ENCODE results near the gene ZFAND2B.

ZFAND2B gene

GRCh38 chr2:219210196-219210885 is 3.8 kb downstream of the ZFAND2B start:
- Histone ChIP-seq H3K9me2 (replicated peaks; ENCODE audit: insufficient read depth, low read length) (no peaks in the 10 kb centered on the region), H3K27ac (ENCODE audit: low read depth, low read length) (no peak overlapping the region), H3K4me2 (ENCODE audit: low read depth, low read length, poor library complexity, severe bottlenecking) (no peak overlapping the region)

GRCh38 chr2:219210886-219211362 is 4.3 kb downstream of the ZFAND2B start:
- no peaks in the 10 kb centered on the region for H3K9me3 ChIP-seq (ENCODE audit: insufficient read depth, low read length)
- TF ChIP-seq EZH2phosphoT487 (conservative IDR thresholded peaks at IDR 0.05; ENCODE audit: low read length), result no peak
- TF ChIP-seq, protein P1, sequence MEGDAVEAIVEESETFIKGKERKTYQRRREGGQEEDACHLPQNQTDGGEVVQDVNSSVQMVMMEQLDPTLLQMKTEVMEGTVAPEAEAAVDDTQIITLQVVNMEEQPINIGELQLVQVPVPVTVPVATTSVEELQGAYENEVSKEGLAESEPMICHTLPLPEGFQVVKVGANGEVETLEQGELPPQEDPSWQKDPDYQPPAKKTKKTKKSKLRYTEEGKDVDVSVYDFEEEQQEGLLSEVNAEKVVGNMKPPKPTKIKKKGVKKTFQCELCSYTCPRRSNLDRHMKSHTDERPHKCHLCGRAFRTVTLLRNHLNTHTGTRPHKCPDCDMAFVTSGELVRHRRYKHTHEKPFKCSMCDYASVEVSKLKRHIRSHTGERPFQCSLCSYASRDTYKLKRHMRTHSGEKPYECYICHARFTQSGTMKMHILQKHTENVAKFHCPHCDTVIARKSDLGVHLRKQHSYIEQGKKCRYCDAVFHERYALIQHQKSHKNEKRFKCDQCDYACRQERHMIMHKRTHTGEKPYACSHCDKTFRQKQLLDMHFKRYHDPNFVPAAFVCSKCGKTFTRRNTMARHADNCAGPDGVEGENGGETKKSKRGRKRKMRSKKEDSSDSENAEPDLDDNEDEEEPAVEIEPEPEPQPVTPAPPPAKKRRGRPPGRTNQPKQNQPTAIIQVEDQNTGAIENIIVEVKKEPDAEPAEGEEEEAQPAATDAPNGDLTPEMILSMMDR (IDR thresholded peaks at IDR 0.05; ENCODE audit: insufficient read depth, low read length, poor library complexity, severe bottlenecking), result no peak
- no peak overlapping the region for H2AFZ ChIP-seq (ENCODE audit: low read depth, low read length, severe bottlenecking)
- H3K9ac ChIP-seq (ENCODE audit: low read length), result no peak overlapping the region
- no peaks in the 10 kb centered on the region for H3K9me2 ChIP-seq (replicated peaks; ENCODE audit: insufficient read depth, low read length)
- no peaks in the 10 kb centered on the region for H3K27me3 ChIP-seq (ENCODE audit: low read length)
- H3K79me2 ChIP-seq (ENCODE audit: insufficient read depth, low read length), result no peaks in the 10 kb centered on the region
- no peaks in the 10 kb centered on the region for H3K36me3 ChIP-seq (ENCODE audit: low read length)
- H3F3A ChIP-seq (ENCODE audit: insufficient read depth), result no peaks in the 10 kb centered on the region
- no peak overlapping the region for H3K27ac ChIP-seq (ENCODE audit: low read depth, low read length)
- no peak overlapping the region for H3K4me3 ChIP-seq (ENCODE audit: insufficient read depth, low read length, poor library complexity, severe bottlenecking)
- no peaks in the 10 kb centered on the region for H4K20me1 ChIP-seq (ENCODE audit: low read depth, low read length)
- H3K4me2 ChIP-seq (ENCODE audit: low read depth, low read length, poor library complexity, severe bottlenecking), result no peak overlapping the region

More at GRCh38 chr2:219210196-219210885, 3.8 kb downstream of the ZFAND2B start:
- H3F3A ChIP-seq (ENCODE audit: insufficient read depth), result no peaks in the 10 kb centered on the region
- no peaks in the 10 kb centered on the region for H3K79me2 ChIP-seq (ENCODE audit: insufficient read depth, low read length)
- no peaks in the 10 kb centered on the region for H3K27me3 ChIP-seq (ENCODE audit: low read length)
- no peak for TF ChIP-seq EZH2phosphoT487 (conservative IDR thresholded peaks at IDR 0.05; ENCODE audit: low read length)
- TF ChIP-seq, protein P1 (IDR thresholded peaks at IDR 0.05; ENCODE audit: insufficient read depth, low read length, poor library complexity, severe bottlenecking), result no peak
- no peaks in the 10 kb centered on the region for H3K9me3 ChIP-seq (ENCODE audit: insufficient read depth, low read length)
- no peak overlapping the region for H3K4me3 ChIP-seq (ENCODE audit: insufficient read depth, low read length, poor library complexity, severe bottlenecking)
- no peak overlapping the region for H2AFZ ChIP-seq (ENCODE audit: low read depth, low read length, severe bottlenecking)
- no peak overlapping the region for H3K9ac ChIP-seq (ENCODE audit: low read length)
- H3K36me3 ChIP-seq (ENCODE audit: low read length), result no peaks in the 10 kb centered on the region
- no peaks in the 10 kb centered on the region for H4K20me1 ChIP-seq (ENCODE audit: low read depth, low read length)

DNA sequence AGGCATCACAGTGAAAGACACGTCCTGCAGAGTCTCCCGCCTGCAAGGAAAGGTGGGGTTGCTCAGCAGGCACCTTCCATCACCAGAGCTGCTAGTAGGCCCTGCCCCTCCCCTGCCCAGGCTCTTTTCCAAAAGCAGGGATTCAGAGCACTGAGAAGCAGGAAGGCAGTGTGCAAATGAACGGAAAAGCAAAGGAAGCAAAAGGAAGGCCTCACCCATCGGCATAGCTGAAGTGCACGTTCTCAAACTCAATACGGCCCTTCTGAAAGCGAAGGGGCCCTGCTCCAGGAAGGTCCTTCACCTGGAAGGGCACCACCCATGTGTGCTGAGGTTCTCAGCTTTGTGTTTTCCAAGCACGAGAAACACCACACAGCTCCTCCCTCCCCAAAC is 6.4 kb downstream of the ZFAND2B start:
- Histone ChIP-seq H4K20me1 (ENCODE audit: low read depth, low read length) (no peaks in the 10 kb centered on the region), H3K79me2 (ENCODE audit: insufficient read depth, low read length) (no peaks in the 10 kb centered on the region), H3K9ac (ENCODE audit: low read length) (no peak overlapping the region), H3K27ac (ENCODE audit: low read depth, low read length) (no peak overlapping the region), H3K9me2 (replicated peaks; ENCODE audit: insufficient read depth, low read length) (no peaks in the 10 kb centered on the region), H3K36me3 (ENCODE audit: low read length) (no peaks in the 10 kb centered on the region), H3K9me3 (ENCODE audit: insufficient read depth, low read length) (no peaks in the 10 kb centered on the region), H2AFZ (ENCODE audit: low read depth, low read length, severe bottlenecking) (no peak overlapping the region), H3K27me3 (ENCODE audit: low read length) (no peaks in the 10 kb centered on the region), H3K4me3 (ENCODE audit: insufficient read depth, low read length, poor library complexity, severe bottlenecking) (no peak overlapping the region), H3K4me2 (ENCODE audit: low read depth, low read length, poor library complexity, severe bottlenecking) (no peak overlapping the region), H3F3A (ENCODE audit: insufficient read depth) (no peaks in the 10 kb centered on the region)
- TF ChIP-seq EZH2phosphoT487 (conservative IDR thresholded peaks at IDR 0.05; ENCODE audit: low read length), result no peak
- TF ChIP-seq, protein P1 (IDR thresholded peaks at IDR 0.05; ENCODE audit: insufficient read depth, low read length, poor library complexity, severe bottlenecking), result no peak

All from SU-DHL-6 (cell line).